ENCODE results near the gene COL12A1. TPM values are rescaled to one million over a fixed set of nuclear protein-coding genes. Genes with fewer than 3 reads are reported as not detected.

COL12A1 gene
- total and polyA plus RNA-seq, 10 of the 15 experiments (the other 5 are each of a cell fraction or from before 2014, with no cell fraction given): under 0.01 to 0.69 (median 0.11) TPM; not detected in 6

- DNase-seq (ENCODE audit: low read depth, low spot score) (no peak), ATAC-seq (no peak), FAIRE-seq (no peak)
- no TSS peak for BruUV-seq (replicated peaks)
- Histone ChIP-seq H2AFZ (ENCODE audit: control insufficient read depth, low read depth, low read length) (no peak overlapping the region), H3K4me3 (no peak overlapping the region), H3K4me1 (ENCODE audit: control insufficient read depth, insufficient read depth, low read length) (no peaks in the 10 kb centered on the region; the same call in 1 of the 2 replicates), H3K36me3 (ENCODE audit: control insufficient read depth in 2 of 2, insufficient read depth in 2 of 2, low read length in 1 of 2) (no peaks in the 10 kb centered on the region), H3K27me3 (replicated peaks in 1 of 2; ENCODE audit: control insufficient read depth in 2 of 2, insufficient read depth in 2 of 2, low read length in 1 of 2) (no peaks in the 10 kb centered on the region), H3K79me2 (ENCODE audit: control insufficient read depth, insufficient read depth, low read length) (no peaks in the 10 kb centered on the region), H3K9ac (ENCODE audit: control insufficient read depth, insufficient read depth, low read length) (no peak overlapping the region), H3K27ac (ENCODE audit: control insufficient read depth, insufficient read depth) (no peak overlapping the region), H3K9me3 (replicated peaks; ENCODE audit: control insufficient read depth, insufficient read depth, low read length) (no peaks in the 10 kb centered on the region; the same call in 2 of the 3 replicates), H3K4me2 (ENCODE audit: control insufficient read depth, insufficient read depth) (no peak overlapping the region), H4K20me1 (ENCODE audit: control insufficient read depth, insufficient read depth) (no peaks in the 10 kb centered on the region)
- TF ChIP-seq MEF2A (IDR thresholded peaks at IDR 0.05; ENCODE audit: insufficient read depth, low read depth, low read length) (no peak), PRDM15 (CRISPR knock-in tag; IDR thresholded peaks at IDR 0.05) (no peak), MYC (IDR thresholded peaks at IDR 0.05; ENCODE audit: insufficient read depth, insufficient read length, insufficient replicate concordance, low read length, severe bottlenecking) (no peak), ETV6 (conservative IDR thresholded peaks at IDR 0.05 in 1 of 2, IDR thresholded peaks at IDR 0.05 in 1 of 2; ENCODE audit: borderline replicate concordance in 1 of 2, low read depth in 1 of 2) (no peak), BCLAF1 (IDR thresholded peaks at IDR 0.05) (no peak), SIX5 (IDR thresholded peaks at IDR 0.05; ENCODE audit: low read depth, low read length, severe bottlenecking) (no peak), TAF1 (IDR thresholded peaks at IDR 0.05; ENCODE audit: borderline replicate concordance, low read depth, low read length) (no peak), BHLHE40 (IDR thresholded peaks at IDR 0.05; ENCODE audit: borderline replicate concordance in 1 of 2, low read depth in 2 of 2, low read length in 1 of 2) (no peak), SREBF1 (IDR thresholded peaks at IDR 0.05; ENCODE audit: low read length) (no peak), ATF3 (IDR thresholded peaks at IDR 0.05; ENCODE audit: borderline replicate concordance, extremely low read depth, low read depth, low read length) (no peak), EGR1 (IDR thresholded peaks at IDR 0.05; ENCODE audit: borderline replicate concordance in 1 of 2, low read depth in 2 of 2, low read length in 2 of 2) (no peak), FOS (IDR thresholded peaks at IDR 0.05; ENCODE audit: borderline replicate concordance, extremely low read depth, insufficient read length) (no peak), BACH1 (IDR thresholded peaks at IDR 0.05; ENCODE audit: borderline replicate concordance) (no peak), PAX8 (IDR thresholded peaks at IDR 0.05) (no peak)
- ChIA-PET CTCF (interaction anchor here (0.6 kb wide), 1 partner anchor 396 kb away, joined by 3 read pairs; no protein-coding TSS in a partner anchor), POLR2A (interaction anchor here (0.6 kb wide), 1 partner anchor 30 kb away, joined by 3 read pairs; no protein-coding TSS in a partner anchor), RAD21 (ENCODE audit: unreplicated experiment) (no interaction called here), SMC1A (ENCODE audit: uncharacterized antibody, unreplicated experiment) (no interaction called here)
- 41% methylated on average over 4 of the region's 4 CpGs for WGBS (ENCODE audit: insufficient coverage, insufficient replicate concordance, low lambda C conversion rate, missing lambda C conversion rate)
- in situ Hi-C loops (cut with MboI) (no loop called here), intact Hi-C loops (cut with micrococcal nuclease; ENCODE audit: unreplicated experiment) (no loop called here)
Observed at GRCh38 chr6:75145211-75145610, 60.6 kb downstream of the COL12A1 start.
